Stimulated activated CD4-positive, alpha-beta T cell treated with anti-CD3 and anti-CD28 coated beads, Interleukin-15, amount 100 ng/mL, for 1 hour (primary cell): ENCODE data around the gene ZBED4.
A peak's percentile ranks its signal among the peaks of the same experiment; 100 is the strongest.

ENCODE experiments used
- DNase-seq, 2 donors: peaks; one replicate each; pipeline ENCODE4 v3.0.0-alpha.2; 2020; ENCODE audit warnings: low read depth in 1 of 2, low spot score in 1 of 2

ZBED4 gene

GRCh38 chr22:49918911-49919881, 65.6 kb downstream of the ZBED4 start:
- DNase-seq = no peak

GRCh38 chr22:49920859-49921258, 67.2 kb downstream of the ZBED4 start:
- no peak for DNase-seq

GRCh38 chr22:49921508-49922278, 68.0 kb downstream of the ZBED4 start:
- DNase-seq = no peak

- no peak for DNase-seq
These were observed 68.8 kb downstream of the ZBED4 start for GRCh38 chr22:49922484-49922883.

- no peak for DNase-seq
These were observed 69.3 kb downstream of the ZBED4 start for GRCh38 chr22:49922926-49923325.

GRCh38 chr22:49923445-49923844, 69.8 kb downstream of the ZBED4 start:
- DNase-seq = no peak

GRCh38 chr22:49924113-49924833, 70.6 kb downstream of the ZBED4 start:
- no peak for DNase-seq

GRCh38 chr22:49925525-49926128, 72.0 kb downstream of the ZBED4 start:
- peak; percentile 49 to 50 for DNase-seq

GRCh38 chr22:49926916-49927315, 73.3 kb downstream of the ZBED4 start:
- no peak for DNase-seq

GRCh38 chr22:49927483-49928184, 74.0 kb downstream of the ZBED4 start:
- no peak for DNase-seq

- no peak for DNase-seq
These were observed 74.5 kb downstream of the ZBED4 start for GRCh38 chr22:49928185-49928495.

- no peak for DNase-seq
These were observed 75.0 kb downstream of the ZBED4 start for GRCh38 chr22:49928555-49929210.

- DNase-seq = peak; percentile 69 to 79
These were observed 75.8 kb downstream of the ZBED4 start for GRCh38 chr22:49929211-49929979.

- no peak for DNase-seq
These were observed 76.4 kb downstream of the ZBED4 start for GRCh38 chr22:49929994-49930575.

- no peak for DNase-seq
These were observed 77.2 kb downstream of the ZBED4 start for GRCh38 chr22:49930596-49931412.

- DNase-seq = no peak
These were observed 79.9 kb downstream of the ZBED4 start for GRCh38 chr22:49933236-49934159.
